ENCODE measurements around the gene RIPPLY1. TPM values are rescaled to one million over a fixed set of nuclear protein-coding genes. Genes with fewer than 3 reads are reported as not detected.

RIPPLY1 gene
- total RNA-seq, 1 donor = not detected

DNA sequence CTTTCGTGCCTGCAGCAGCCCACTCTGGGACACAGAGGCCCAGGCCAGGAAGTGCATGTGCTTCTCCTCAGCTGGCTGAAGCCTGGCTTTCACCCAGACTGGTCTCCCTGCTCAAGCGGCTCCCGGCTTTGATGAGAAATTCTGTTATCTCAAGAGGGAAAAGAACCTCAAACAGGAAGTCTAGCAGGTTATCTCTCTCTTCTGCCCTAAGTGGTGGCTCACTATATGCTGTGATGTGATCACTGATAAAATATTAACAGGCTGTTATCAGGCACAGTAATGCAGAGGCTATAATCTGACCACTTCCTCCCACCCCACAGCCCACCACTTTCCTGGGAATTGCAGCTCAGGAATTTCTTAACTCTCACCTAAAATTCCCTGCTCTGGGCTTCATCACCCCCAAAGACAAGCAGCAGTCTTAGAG, 30.4 kb upstream of the RIPPLY1 start:
- Histone ChIP-seq H3K4me1 (ENCODE audit: insufficient read depth, low read length) (peaks cover 16% of the 10 kb centered on the region), H4K20me1 (ENCODE audit: insufficient read depth, low read length) (no peaks in the 10 kb centered on the region), H2AFZ (ENCODE audit: low read length) (no peak overlapping the region), H3K27ac (ENCODE audit: low read depth, low read length) (no peak overlapping the region), H3K4me3 (ENCODE audit: insufficient read depth, low read length) (no peak overlapping the region), H3K4me2 (ENCODE audit: insufficient read depth, low read length) (no peak overlapping the region), H3K27me3 (ENCODE audit: insufficient read depth, low read length) (peaks cover 9% of the 10 kb centered on the region), H3K79me2 (ENCODE audit: insufficient read depth, low read length) (no peaks in the 10 kb centered on the region), H3K36me3 (ENCODE audit: insufficient read depth, low read length) (no peaks in the 10 kb centered on the region), H3K9me3 (ENCODE audit: low read depth, low read length) (no peaks in the 10 kb centered on the region)
- peak; percentile 21 for DNase-seq (ENCODE audit: insufficient read length, low spot score, missing footprints)
- TF ChIP-seq, protein P1, sequence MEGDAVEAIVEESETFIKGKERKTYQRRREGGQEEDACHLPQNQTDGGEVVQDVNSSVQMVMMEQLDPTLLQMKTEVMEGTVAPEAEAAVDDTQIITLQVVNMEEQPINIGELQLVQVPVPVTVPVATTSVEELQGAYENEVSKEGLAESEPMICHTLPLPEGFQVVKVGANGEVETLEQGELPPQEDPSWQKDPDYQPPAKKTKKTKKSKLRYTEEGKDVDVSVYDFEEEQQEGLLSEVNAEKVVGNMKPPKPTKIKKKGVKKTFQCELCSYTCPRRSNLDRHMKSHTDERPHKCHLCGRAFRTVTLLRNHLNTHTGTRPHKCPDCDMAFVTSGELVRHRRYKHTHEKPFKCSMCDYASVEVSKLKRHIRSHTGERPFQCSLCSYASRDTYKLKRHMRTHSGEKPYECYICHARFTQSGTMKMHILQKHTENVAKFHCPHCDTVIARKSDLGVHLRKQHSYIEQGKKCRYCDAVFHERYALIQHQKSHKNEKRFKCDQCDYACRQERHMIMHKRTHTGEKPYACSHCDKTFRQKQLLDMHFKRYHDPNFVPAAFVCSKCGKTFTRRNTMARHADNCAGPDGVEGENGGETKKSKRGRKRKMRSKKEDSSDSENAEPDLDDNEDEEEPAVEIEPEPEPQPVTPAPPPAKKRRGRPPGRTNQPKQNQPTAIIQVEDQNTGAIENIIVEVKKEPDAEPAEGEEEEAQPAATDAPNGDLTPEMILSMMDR (IDR thresholded peaks at IDR 0.05; ENCODE audit: extremely low read depth, low read depth, low read length) = no peak

GRCh38 chrX:106932960-106933537, 29.9 kb upstream of the RIPPLY1 start:
- Histone ChIP-seq H3K79me2 (ENCODE audit: insufficient read depth, low read length) (no peaks in the 10 kb centered on the region), H3K27me3 (ENCODE audit: insufficient read depth, low read length) (peaks cover 9% of the 10 kb centered on the region), H2AFZ (ENCODE audit: low read length) (no peak overlapping the region), H3K4me3 (ENCODE audit: insufficient read depth, low read length) (no peak overlapping the region), H3K4me2 (ENCODE audit: insufficient read depth, low read length) (no peak overlapping the region), H3K27ac (ENCODE audit: low read depth, low read length) (peak overlapping the region; percentile 44), H3K36me3 (ENCODE audit: insufficient read depth, low read length) (no peaks in the 10 kb centered on the region), H3K4me1 (ENCODE audit: insufficient read depth, low read length) (peaks cover 16% of the 10 kb centered on the region), H4K20me1 (ENCODE audit: insufficient read depth, low read length) (no peaks in the 10 kb centered on the region), H3K9me3 (ENCODE audit: low read depth, low read length) (no peaks in the 10 kb centered on the region)
- peak; percentile 34 for DNase-seq (ENCODE audit: insufficient read length, low spot score, missing footprints)
- TF ChIP-seq, protein P1 (IDR thresholded peaks at IDR 0.05; ENCODE audit: extremely low read depth, low read depth, low read length) = no peak

DNA sequence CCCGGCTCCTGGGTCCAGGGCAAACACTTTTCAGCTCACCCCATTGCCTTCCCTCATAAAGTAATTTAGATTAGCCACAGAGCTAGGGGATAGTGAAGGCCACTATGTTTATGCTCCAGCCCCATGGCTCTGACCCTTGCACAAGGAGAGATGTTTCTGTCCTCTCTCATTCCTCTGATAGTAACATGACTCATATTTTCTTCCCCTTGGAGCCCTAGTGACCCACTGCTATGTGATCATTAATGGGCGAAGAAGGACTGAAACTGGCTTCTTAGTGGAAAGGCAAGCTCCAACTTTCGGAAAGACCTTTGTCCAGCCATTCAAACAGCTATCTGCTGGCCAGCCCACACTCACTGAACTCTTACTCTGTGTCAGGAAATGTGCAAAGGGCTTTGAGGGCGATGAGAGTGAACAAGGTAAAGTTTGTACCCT, 29.4 kb upstream of the RIPPLY1 start:
- H2AFZ ChIP-seq (ENCODE audit: low read length) = no peak overlapping the region
- H3K27ac ChIP-seq (ENCODE audit: low read depth, low read length) = peak overlapping the region; percentile 44
- H4K20me1 ChIP-seq (ENCODE audit: insufficient read depth, low read length) = no peaks in the 10 kb centered on the region
- H3K79me2 ChIP-seq (ENCODE audit: insufficient read depth, low read length) = no peaks in the 10 kb centered on the region
- H3K4me1 ChIP-seq (ENCODE audit: insufficient read depth, low read length) = peaks cover 16% of the 10 kb centered on the region
- H3K27me3 ChIP-seq (ENCODE audit: insufficient read depth, low read length) = peaks cover 9% of the 10 kb centered on the region
- DNase-seq (ENCODE audit: insufficient read length, low spot score, missing footprints) = peak; percentile 68
- TF ChIP-seq, protein P1 (IDR thresholded peaks at IDR 0.05; ENCODE audit: extremely low read depth, low read depth, low read length) = no peak
- H3K4me2 ChIP-seq (ENCODE audit: insufficient read depth, low read length) = no peak overlapping the region
- no peaks in the 10 kb centered on the region for H3K9me3 ChIP-seq (ENCODE audit: low read depth, low read length)
- H3K36me3 ChIP-seq (ENCODE audit: insufficient read depth, low read length) = no peaks in the 10 kb centered on the region
- no peak overlapping the region for H3K4me3 ChIP-seq (ENCODE audit: insufficient read depth, low read length)

DNA sequence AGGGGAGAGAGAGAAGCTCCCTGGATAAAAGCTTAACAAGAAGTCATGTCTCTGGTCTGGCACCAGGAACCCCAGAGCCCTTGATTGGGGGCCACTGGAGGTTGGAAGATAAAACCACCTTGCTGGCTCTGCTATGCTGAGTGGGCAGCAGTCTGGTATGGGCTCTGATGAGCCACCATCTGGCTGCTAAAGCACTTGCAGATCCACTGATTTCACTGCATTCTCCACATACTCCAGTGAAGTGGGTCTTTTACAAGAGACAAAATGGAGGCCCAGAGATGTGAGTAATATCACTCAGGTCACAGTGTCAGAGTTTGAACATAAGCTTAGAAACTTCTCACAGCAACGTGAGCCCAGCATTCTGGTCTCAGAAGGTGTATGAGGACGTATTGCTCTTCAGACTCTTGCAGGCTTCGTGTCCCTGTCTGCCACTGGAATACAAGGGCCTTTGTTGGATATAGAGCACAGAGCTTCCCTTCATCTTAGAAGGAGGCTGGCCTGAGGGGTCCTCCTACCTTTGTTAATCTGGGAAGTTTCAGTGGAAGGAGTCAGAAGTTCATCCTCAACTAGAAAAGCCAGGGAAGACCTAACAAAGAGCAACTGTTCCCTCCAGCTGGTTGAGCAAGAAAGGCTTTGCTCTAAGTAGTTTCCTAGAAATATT, 28.8 kb upstream of the RIPPLY1 start:
- Histone ChIP-seq H4K20me1 (ENCODE audit: insufficient read depth, low read length) (no peaks in the 10 kb centered on the region), H3K4me1 (ENCODE audit: insufficient read depth, low read length) (peaks cover 16% of the 10 kb centered on the region), H3K9me3 (ENCODE audit: low read depth, low read length) (no peaks in the 10 kb centered on the region), H3K36me3 (ENCODE audit: insufficient read depth, low read length) (no peaks in the 10 kb centered on the region), H3K27me3 (ENCODE audit: insufficient read depth, low read length) (peaks cover 5% of the 10 kb centered on the region), H3K27ac (ENCODE audit: low read depth, low read length) (peak overlapping the region; percentile 31), H2AFZ (ENCODE audit: low read length) (no peak overlapping the region), H3K4me3 (ENCODE audit: insufficient read depth, low read length) (no peak overlapping the region), H3K79me2 (ENCODE audit: insufficient read depth, low read length) (no peaks in the 10 kb centered on the region), H3K4me2 (ENCODE audit: insufficient read depth, low read length) (no peak overlapping the region)
- TF ChIP-seq, protein P1 (IDR thresholded peaks at IDR 0.05; ENCODE audit: extremely low read depth, low read depth, low read length) = no peak
- DNase-seq (ENCODE audit: insufficient read length, low spot score, missing footprints) = peak; percentile 13

Measured in osteoblast (primary cell).